IMR-90 (cell line): ENCODE results near the gene WDR49. TPM values are rescaled to one million over a fixed set of nuclear protein-coding genes. Genes with fewer than 3 reads are reported as not detected.

Experiments used
- ATAC-seq: fragments of 200-7000 bp; cut with Tn5 transposase; 2 replicates; pipeline ENCODE4 v1.9.1; 2020; ENCODE audit warnings: low read depth, mild to moderate bottlenecking, moderate library complexity
- BruUV-seq: library from RNA; stranded (reverse); fragments of 400-500 nt; replicated peaks from 2 replicates; lab custom pipeline; 2021; lab: Mats Ljungman, UMichigan
- CTCF ChIA-PET: fragments of 300-600 bp; formaldehyde crosslinking; extraction: SDS; loops from one replicate; lab custom pipeline; 2021; ENCODE audit warnings: antibody characterized with exemption; lab: Yijun Ruan, JAX
- POLR2A ChIA-PET: fragments of 300-600 bp; sonication (Branson Sonifier 250); formaldehyde crosslinking; loops from one replicate; lab custom pipeline; 2022; ENCODE audit warnings: antibody characterized with exemption; ENCODE audit not compliant: unreplicated experiment; lab: Charles Lee
- DNase-seq: peaks from one replicate; pipeline ENCODE4 v3.0.0; 2013
- H2AFZ ChIP-seq: replicated peaks from 2 replicates; pipeline ENCODE3; 2013; ENCODE audit warnings: low read length, mild to moderate bottlenecking; ENCODE audit not compliant: poor library complexity
- H2AK5ac ChIP-seq: 2 replicates; pipeline ENCODE4 v1.6.1; 2013; ENCODE audit warnings: low read depth, low read length, inconsistent platforms
- H2AK9ac ChIP-seq: replicated peaks from 2 replicates; pipeline ENCODE3; 2013; ENCODE audit warnings: mild to moderate bottlenecking, low read depth, low read length, moderate library complexity; ENCODE audit not compliant: poor library complexity
- H2BK120ac ChIP-seq: 2 replicates; pipeline ENCODE4 v1.6.1; 2013; ENCODE audit warnings: low read depth, low read length, inconsistent platforms
- H2BK15ac ChIP-seq: 3 replicates; pipeline ENCODE4 v1.6.1; 2013; ENCODE audit warnings: low read depth, low read length, inconsistent platforms
- H2BK20ac ChIP-seq: 2 replicates; pipeline ENCODE4 v1.6.1; 2013; ENCODE audit warnings: low read depth, mild to moderate bottlenecking, inconsistent platforms, low read length, moderate library complexity
- H2BK5ac ChIP-seq: 2 replicates; pipeline ENCODE4 v1.6.1; 2013; ENCODE audit warnings: mild to moderate bottlenecking, low read depth, low read length, inconsistent platforms; ENCODE audit not compliant: poor library complexity, severe bottlenecking
- H3K14ac ChIP-seq: replicated peaks from 2 replicates; pipeline ENCODE4 v1.6.1; 2013; ENCODE audit warnings: low read depth, low read length, inconsistent platforms
- H3K18ac ChIP-seq: 2 replicates; pipeline ENCODE4 v1.6.1; 2013; ENCODE audit warnings: low read depth, low read length, control low read depth
- H3K23ac ChIP-seq: 2 replicates; pipeline ENCODE4 v1.6.1; 2013; ENCODE audit warnings: low read depth, low read length, inconsistent platforms
- H3K27ac ChIP-seq: 2 replicates; pipeline ENCODE4 v1.5.1; 2013; ENCODE audit warnings: mild to moderate bottlenecking, control low read depth, low read length; ENCODE audit not compliant: insufficient read depth
- H3K27me3 ChIP-seq: 2 replicates; pipeline ENCODE4 v1.6.1; 2013; ENCODE audit warnings: low read length; ENCODE audit not compliant: control insufficient read depth, insufficient read depth
- H3K36me3 ChIP-seq: 2 replicates; pipeline ENCODE4 v1.6.1; 2013; ENCODE audit warnings: low read length, mixed read lengths; ENCODE audit not compliant: control insufficient read depth, insufficient read depth
- H3K4ac ChIP-seq: 2 replicates; pipeline ENCODE4 v1.6.1; 2013; ENCODE audit warnings: low read depth, low read length, inconsistent platforms
- H3K4me1 ChIP-seq: 2 replicates; pipeline ENCODE4 v1.6.1; 2013; ENCODE audit warnings: low read length, mixed read lengths; ENCODE audit not compliant: control insufficient read depth, insufficient read depth
- H3K4me2 ChIP-seq: 2 replicates; pipeline ENCODE4 v1.6.1; 2013; ENCODE audit warnings: low read depth, mild to moderate bottlenecking, control low read depth, low read length, moderate library complexity
- H3K4me3 ChIP-seq: 2 replicates; pipeline ENCODE4 v1.5.1; 2013; ENCODE audit warnings: low read depth, mild to moderate bottlenecking, control low read depth, low read length, moderate library complexity; ENCODE audit not compliant: insufficient read depth
- H3K56ac ChIP-seq: 2 replicates; pipeline ENCODE4 v1.6.1; 2013; ENCODE audit warnings: low read length, inconsistent platforms; ENCODE audit not compliant: insufficient read depth; ENCODE audit errors: extremely low read depth
- H3K79me1 ChIP-seq, 2 experiments: 2 replicates each; pipeline ENCODE4 v1.6.1; 2013; ENCODE audit warnings: low read length in 2 of 2, inconsistent platforms in 1 of 2, low read depth in 1 of 2
- H3K9ac ChIP-seq: 2 replicates; pipeline ENCODE4 v1.6.1; 2013; ENCODE audit warnings: low read depth, low read length, control low read depth
- H3K9me1 ChIP-seq: 2 replicates; pipeline ENCODE4 v1.6.1; 2013; ENCODE audit warnings: low read length, inconsistent platforms; ENCODE audit not compliant: insufficient read depth
- H3K9me3 ChIP-seq: 2 replicates; pipeline ENCODE4 v1.6.1; 2013; ENCODE audit warnings: low read length; ENCODE audit not compliant: control insufficient read depth, insufficient read depth
- H4K20me1 ChIP-seq: 2 replicates; pipeline ENCODE4 v1.6.1; 2013; ENCODE audit warnings: low read length, inconsistent platforms; ENCODE audit not compliant: insufficient read depth
- H4K5ac ChIP-seq: 2 replicates; pipeline ENCODE4 v1.6.1; 2013; ENCODE audit warnings: mild to moderate bottlenecking, low read depth, low read length, control low read depth
- H4K8ac ChIP-seq, 2 experiments: 2 replicates each; pipeline ENCODE4 v1.6.1; 2013; ENCODE audit warnings: low read depth in 2 of 2, low read length in 2 of 2, control low read depth in 1 of 2, inconsistent platforms in 1 of 2
- H4K91ac ChIP-seq: 2 replicates; pipeline ENCODE4 v1.6.1; 2013; ENCODE audit warnings: low read depth, low read length, inconsistent platforms; ENCODE audit not compliant: insufficient read depth
- CEBPB ChIP-seq: IDR thresholded peaks from 2 replicates; pipeline ENCODE4 v1.6.1; 2012; ENCODE audit warnings: low read depth, low read length, improper control_type of control experiment
- CHD1 ChIP-seq: IDR thresholded peaks from 2 replicates; pipeline ENCODE4 v1.6.1; 2012; ENCODE audit warnings: low read depth, low read length, improper control_type of control experiment
- ELK1 ChIP-seq: fragments of 150-350 bp; IDR thresholded peaks from 2 replicates; pipeline ENCODE4 v1.6.1; 2016; ENCODE audit warnings: low read depth, mild to moderate bottlenecking, low read length, moderate library complexity, borderline replicate concordance
- FOS ChIP-seq: fragments of 150-350 bp; IDR thresholded peaks from 2 replicates; pipeline ENCODE4 v1.6.1; 2016; ENCODE audit warnings: low read depth, low read length
- MAZ ChIP-seq: IDR thresholded peaks from 2 replicates; pipeline ENCODE4 v1.6.1; 2012; ENCODE audit warnings: low read depth, mild to moderate bottlenecking, low read length, improper control_type of control experiment, moderate library complexity, borderline replicate concordance
- NFE2L2 ChIP-seq: fragments of 150-350 bp; IDR thresholded peaks from 2 replicates; pipeline ENCODE4 v1.6.1; 2016; ENCODE audit warnings: low read depth, mild to moderate bottlenecking, low read length
- RAD21 ChIP-seq: IDR thresholded peaks from 2 replicates; pipeline ENCODE4 v1.6.1; 2012; ENCODE audit warnings: low read length, improper control_type of control experiment
- WGBS, 2 experiments: methylation state at CpG; one replicate each; pipeline versions ENCODE4 v1.1.5 to v1.1.7; 2013; ENCODE audit warnings: missing lambda C conversion rate in 2 of 2; ENCODE audit not compliant: insufficient read length in 1 of 2; ENCODE audit errors: extremely low coverage in 2 of 2; 5-methylcytosine and 5-hydroxymethylcytosine counted together
- dilution Hi-C: fragments of 300-500 bp; cut with HindIII; formaldehyde crosslinking; loops from one replicate; pipeline ENCODE4 v1.14.3; 2018; ENCODE audit warnings: low sequenced_read_pairs; ENCODE audit not compliant: unreplicated experiment
- in situ Hi-C: fragments of 300-500 bp; cut with MboI; formaldehyde crosslinking; loops from 3 replicates; pipeline ENCODE4 v1.14.3; 2019; ENCODE audit warnings: low sequenced_read_pairs, inconsistent platforms, mixed read lengths
- intact Hi-C: fragments of 100-400 bp; cut with micrococcal nuclease; formaldehyde crosslinking; loops from 2 replicates; pipeline ENCODE4 v1.10.0; 2022
- polyA plus RNA-seq, 3 experiments: library from polyadenylated mRNA; depleted of rRNA; stranded (reverse); fragments of >200 nt; gene quantifications; 2 replicates each; pipeline ENCODE4 v1.2.3, GENCODE V29; 2012; ENCODE audit warnings: low replicate concordance in 1 of 3
- total RNA-seq: library from RNA; depleted of rRNA; stranded (reverse); fragments of >200 nt; gene quantifications from 2 replicates; pipeline ENCODE4 v1.2.3, GENCODE V29; 2012

The WDR49 gene
- total and polyA plus RNA-seq, 2 of the 4 experiments (the other 2 are of a cell fraction): not detected

GRCh38 chr3:167666563-167666962 is 12.8 kb upstream of the WDR49 start:
- ChIA-PET CTCF (no interaction called here), POLR2A (no interaction called here)
- Histone ChIP-seq H2AK5ac (no peak overlapping the region), H3K9me1 (no peaks in the 10 kb centered on the region), H4K91ac (no peak overlapping the region), H4K8ac (no peak overlapping the region), H3K4me2 (no peak overlapping the region), H3K4me1 (no peaks in the 10 kb centered on the region), H3K4me3 (no peak overlapping the region), H3K23ac (no peak overlapping the region), H3K27ac (no peak overlapping the region), H2BK20ac (no peak overlapping the region), H4K20me1 (no peaks in the 10 kb centered on the region), H2BK120ac (no peak overlapping the region), H2BK5ac (no peak overlapping the region), H3K36me3 (no peaks in the 10 kb centered on the region), H3K4ac (no peak overlapping the region), H3K18ac (no peak overlapping the region), H4K5ac (no peak overlapping the region), H3K79me1 (no peaks in the 10 kb centered on the region), H3K27me3 (no peaks in the 10 kb centered on the region), H3K56ac (no peak overlapping the region), H3K9me3 (no peaks in the 10 kb centered on the region), H3K14ac (no peak overlapping the region), H3K9ac (no peak overlapping the region), H2AFZ (no peak overlapping the region), H2BK15ac (no peak overlapping the region), H2AK9ac (no peak overlapping the region)
- no peak for ATAC-seq
- intact Hi-C loops (no loop called here), in situ Hi-C loops (no loop called here), dilution Hi-C loops (no loop called here)
- no TSS peak for BruUV-seq
- WGBS, 2 experiments: no CpG with 5 or more reads among the region's 2 CpGs
- no peak for TF ChIP-seq RAD21
- TF ChIP-seq MAZ: no peak
- no peak for TF ChIP-seq NFE2L2
- no peak for TF ChIP-seq ELK1
- no peak for TF ChIP-seq CEBPB
- no peak for TF ChIP-seq CHD1
- no peak for TF ChIP-seq FOS
- DNase-seq: no peak
